Brain microvascular endothelial cell (primary cell): Measurements from ENCODE around the gene GRAMD2B.

Source experiments
- DNase-seq: peaks from one replicate; pipeline ENCODE4 v3.0.0-alpha.2; 2020
- H3K27ac ChIP-seq: fragments of 250-450 bp; sonication (Bioruptor Pico); 2 replicates; pipeline ENCODE4 v1.5.1; 2020; ENCODE audit warnings: mild to moderate bottlenecking, moderate library complexity
- H3K27me3 ChIP-seq: fragments of 250-450 bp; sonication (Bioruptor Pico); replicated peaks from 2 replicates; pipeline ENCODE4 v1.5.1; 2020; ENCODE audit warnings: mild to moderate bottlenecking
- H3K36me3 ChIP-seq: fragments of 250-450 bp; sonication (Bioruptor Pico); replicated peaks from 2 replicates; pipeline ENCODE4 v1.5.1; 2020; ENCODE audit warnings: mild to moderate bottlenecking
- H3K4me3 ChIP-seq: 2 replicates; pipeline ENCODE4 v1.5.1; 2011; ENCODE audit warnings: low read depth, mild to moderate bottlenecking, control low read depth, low read length, moderate library complexity
- in situ Hi-C: cut with HindIII; loops from 2 replicates; pipeline ENCODE4 v1.10.0; 2017; ENCODE audit warnings: low sequenced_read_pairs, low pct_ligation_motif_present
- TF ChIP-seq, protein P1 (sequence below): IDR thresholded peaks from 2 replicates; pipeline ENCODE4 v1.5.1; 2011; ENCODE audit warnings: low read depth, mild to moderate bottlenecking, moderate library complexity, low read length, control low read depth, inconsistent platforms; ENCODE audit errors: missing control alignments

Gene GRAMD2B

GRCh38 chr5:126445502-126446174 is 22.4 kb downstream of the GRAMD2B start:
- TF ChIP-seq, protein P1, sequence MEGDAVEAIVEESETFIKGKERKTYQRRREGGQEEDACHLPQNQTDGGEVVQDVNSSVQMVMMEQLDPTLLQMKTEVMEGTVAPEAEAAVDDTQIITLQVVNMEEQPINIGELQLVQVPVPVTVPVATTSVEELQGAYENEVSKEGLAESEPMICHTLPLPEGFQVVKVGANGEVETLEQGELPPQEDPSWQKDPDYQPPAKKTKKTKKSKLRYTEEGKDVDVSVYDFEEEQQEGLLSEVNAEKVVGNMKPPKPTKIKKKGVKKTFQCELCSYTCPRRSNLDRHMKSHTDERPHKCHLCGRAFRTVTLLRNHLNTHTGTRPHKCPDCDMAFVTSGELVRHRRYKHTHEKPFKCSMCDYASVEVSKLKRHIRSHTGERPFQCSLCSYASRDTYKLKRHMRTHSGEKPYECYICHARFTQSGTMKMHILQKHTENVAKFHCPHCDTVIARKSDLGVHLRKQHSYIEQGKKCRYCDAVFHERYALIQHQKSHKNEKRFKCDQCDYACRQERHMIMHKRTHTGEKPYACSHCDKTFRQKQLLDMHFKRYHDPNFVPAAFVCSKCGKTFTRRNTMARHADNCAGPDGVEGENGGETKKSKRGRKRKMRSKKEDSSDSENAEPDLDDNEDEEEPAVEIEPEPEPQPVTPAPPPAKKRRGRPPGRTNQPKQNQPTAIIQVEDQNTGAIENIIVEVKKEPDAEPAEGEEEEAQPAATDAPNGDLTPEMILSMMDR: no peak
- H3K27ac ChIP-seq: no peak overlapping the region

DNA sequence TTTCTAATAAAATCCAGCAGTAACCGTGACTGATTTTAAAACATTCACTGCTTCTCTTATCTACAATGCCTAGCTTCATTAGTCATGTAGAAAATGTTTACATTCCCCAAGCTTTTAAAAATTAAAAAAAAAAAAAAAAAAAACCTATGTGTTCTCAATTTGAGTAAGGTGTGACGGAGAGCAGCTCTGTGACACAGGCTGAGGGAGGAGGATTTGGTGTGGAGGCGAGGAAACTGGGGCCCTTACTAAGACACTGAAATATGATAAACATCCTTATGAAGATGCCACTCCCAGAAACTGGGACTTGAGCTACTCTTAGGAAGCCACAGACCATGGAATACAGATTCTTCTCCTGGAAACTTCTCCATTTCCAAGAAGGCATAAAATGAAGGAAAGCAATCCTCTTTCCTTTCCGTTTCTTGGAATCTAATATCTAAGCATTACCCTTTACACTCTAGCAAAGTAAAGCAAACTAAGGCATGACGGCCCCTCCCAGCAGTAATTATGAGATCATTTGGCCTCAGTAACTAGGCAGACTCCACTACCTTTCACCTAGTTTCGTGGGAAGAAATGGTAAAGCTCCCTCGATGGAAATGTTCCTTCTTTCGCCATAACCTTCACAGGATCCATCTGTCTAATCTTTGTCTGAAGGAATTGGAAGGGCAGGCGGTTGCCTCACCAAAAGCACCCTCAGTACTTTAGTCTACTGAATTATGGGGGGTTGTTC is 23.5 kb downstream of the GRAMD2B start:
- in situ Hi-C loops: no loop called here
- no peak overlapping the region for H3K4me3 ChIP-seq
- peak; percentile 59 for DNase-seq
- TF ChIP-seq, protein P1: no peak
- H3K27ac ChIP-seq: peak overlapping the region; percentile 71
- H3K27me3 ChIP-seq: no peaks in the 10 kb centered on the region
- peaks cover 3% of the 10 kb centered on the region for H3K36me3 ChIP-seq

More at GRCh38 chr5:126445502-126446174, 22.4 kb downstream of the GRAMD2B start:
- Histone ChIP-seq H3K4me3 (no peak overlapping the region), H3K36me3 (no peaks in the 10 kb centered on the region), H3K27me3 (no peaks in the 10 kb centered on the region)
- in situ Hi-C loops: no loop called here
- no peak for DNase-seq

DNA sequence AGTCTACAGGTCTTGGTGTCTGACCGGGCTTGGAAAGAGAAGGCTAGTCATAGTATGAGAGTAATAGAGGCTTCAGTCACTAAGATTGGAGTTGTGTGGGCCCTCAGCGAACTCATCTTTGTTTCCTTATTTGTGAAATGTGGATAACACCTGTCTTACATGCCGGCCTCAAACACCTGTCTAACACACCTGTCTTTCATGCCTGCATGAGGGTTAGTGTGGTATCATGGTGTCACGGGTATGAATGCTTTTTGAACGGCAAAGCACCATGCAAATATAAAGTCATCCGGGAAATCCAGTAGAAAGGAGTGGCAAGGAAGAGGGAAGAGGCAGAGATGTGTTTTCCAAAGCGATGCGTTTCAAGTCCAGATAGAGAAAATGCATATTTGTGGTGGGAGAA is 25.5 kb downstream of the GRAMD2B start:
- peaks cover 7% of the 10 kb centered on the region for H3K36me3 ChIP-seq
- DNase-seq: no peak
- H3K4me3 ChIP-seq: no peak overlapping the region
- no peaks in the 10 kb centered on the region for H3K27me3 ChIP-seq
- TF ChIP-seq, protein P1: no peak
- in situ Hi-C loops: no loop called here
- H3K27ac ChIP-seq: no peak overlapping the region

DNA sequence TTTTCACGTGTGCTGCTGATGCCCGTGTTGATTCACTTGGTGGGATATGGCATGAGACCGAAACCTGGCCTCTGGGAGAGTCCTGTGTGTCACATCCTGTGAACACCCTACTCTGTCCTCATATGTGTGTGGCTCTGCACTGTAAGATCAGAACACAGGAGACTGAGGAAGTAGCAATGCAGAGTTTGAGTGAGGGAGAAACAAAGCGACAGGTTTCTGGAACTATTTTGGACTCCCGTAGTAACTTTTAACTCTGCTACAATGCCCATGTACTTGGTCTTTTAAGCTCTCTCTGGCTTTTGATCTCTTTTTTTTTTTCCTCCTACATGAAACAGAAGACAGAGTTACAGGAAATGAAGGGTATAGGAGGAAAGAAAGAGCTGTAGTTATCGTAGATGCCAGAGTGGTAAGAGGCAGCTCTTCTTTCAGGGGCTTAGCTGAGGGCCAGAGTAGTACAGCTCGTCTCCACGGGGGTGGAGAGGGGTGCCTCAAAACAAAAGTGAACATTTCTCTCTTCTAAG is 26.6 kb downstream of the GRAMD2B start:
- TF ChIP-seq, protein P1: no peak
- no peak overlapping the region for H3K4me3 ChIP-seq
- H3K27me3 ChIP-seq: no peaks in the 10 kb centered on the region
- peak; percentile 52 for DNase-seq
- H3K36me3 ChIP-seq: peaks cover 7% of the 10 kb centered on the region
- peak overlapping the region; percentile 48 for H3K27ac ChIP-seq
- in situ Hi-C loops: no loop called here

DNA sequence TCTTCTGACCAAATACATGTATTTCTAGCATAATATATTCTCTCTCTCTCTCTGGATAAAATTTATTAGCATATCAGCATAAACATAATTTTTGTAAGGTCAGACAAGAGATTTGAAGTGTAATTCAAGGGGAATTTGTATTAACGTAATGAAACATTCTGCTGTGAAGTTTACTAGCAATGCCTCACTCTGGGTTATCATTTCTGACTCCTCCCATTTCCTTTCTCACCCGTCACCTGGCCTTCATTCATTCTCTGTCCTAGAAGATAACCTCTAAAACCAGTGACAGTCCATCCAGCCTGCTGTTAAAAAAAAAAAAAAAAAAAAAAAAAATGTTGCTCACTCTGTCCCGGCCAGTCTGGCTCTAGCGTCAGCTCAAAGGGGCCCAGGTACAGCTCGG is 27.1 kb downstream of the GRAMD2B start:
- in situ Hi-C loops: no loop called here
- no peak for DNase-seq
- Histone ChIP-seq H3K36me3 (peaks cover 7% of the 10 kb centered on the region), H3K27ac (peak overlapping the region; percentile 48), H3K27me3 (no peaks in the 10 kb centered on the region), H3K4me3 (no peak overlapping the region)
- TF ChIP-seq, protein P1: no peak
